Liver (tissue), 9 donors: ENCODE results near the gene WFIKKN2. TPM values are rescaled to one million over a fixed set of nuclear protein-coding genes. Genes with fewer than 3 reads are reported as not detected.
A peak's percentile ranks its signal among the peaks of the same experiment; 100 is the strongest.

Experiments used
- DNase-seq: peaks from one replicate; pipeline ENCODE4 v3.0.0-alpha.2; 2017; ENCODE audit warnings: low spot score
- H3K27ac ChIP-seq, 2 donors: one replicate each; pipeline ENCODE4 v1.7.0; 2013; ENCODE audit warnings: inconsistent platforms in 2 of 2, low read length in 2 of 2, control low read depth in 1 of 2, low read depth in 1 of 2, mild to moderate bottlenecking in 1 of 2
- H3K27me3 ChIP-seq, 4 donors: one replicate each; pipeline versions ENCODE4 v1.6.1 to v1.7.0; 2013; ENCODE audit warnings: low read length in 3 of 4, inconsistent platforms in 1 of 4, mild to moderate bottlenecking in 1 of 4, moderate library complexity in 1 of 4; ENCODE audit not compliant: control insufficient read depth in 4 of 4, insufficient read depth in 4 of 4
- H3K36me3 ChIP-seq, 4 donors: one replicate each; pipeline versions ENCODE4 v1.6.1 to v1.7.0; 2013; ENCODE audit warnings: low read length in 3 of 4, mild to moderate bottlenecking in 3 of 4, low read depth in 1 of 4, moderate library complexity in 1 of 4; ENCODE audit not compliant: control insufficient read depth in 4 of 4, insufficient read depth in 3 of 4
- H3K4me1 ChIP-seq, 4 donors: one replicate each; pipeline versions ENCODE4 v1.6.1 to v1.7.0; 2013; ENCODE audit warnings: low read length in 3 of 4, mild to moderate bottlenecking in 3 of 4, moderate library complexity in 1 of 4; ENCODE audit not compliant: control insufficient read depth in 4 of 4, insufficient read depth in 4 of 4
- H3K4me3 ChIP-seq, 3 donors: one replicate each; pipeline versions ENCODE4 v1.6.1 to v1.7.0; 2013; ENCODE audit warnings: low read length in 3 of 3, control low read depth in 1 of 3, low read depth in 1 of 3, mild to moderate bottlenecking in 1 of 3
- H3K9ac ChIP-seq, 2 donors: one replicate each; pipeline ENCODE4 v1.7.0; 2013; ENCODE audit warnings: low read length in 2 of 2, mild to moderate bottlenecking in 2 of 2, moderate library complexity in 2 of 2, control low read depth in 1 of 2, low read depth in 1 of 2
- H3K9me3 ChIP-seq, 4 donors: one replicate each; pipeline versions ENCODE4 v1.6.1 to v1.7.0; 2013; ENCODE audit warnings: low read length in 3 of 4; ENCODE audit not compliant: control insufficient read depth in 4 of 4
- ATF3 ChIP-seq: IDR thresholded peaks from 2 replicates; pipeline ENCODE4 v1.6.1; 2016; ENCODE audit warnings: antibody characterized with exemption
- EGR1 ChIP-seq, 2 donors: IDR thresholded peaks; 2 replicates each; pipeline ENCODE4 v1.6.1; 2016 to 2018; ENCODE audit warnings: antibody characterized with exemption in 2 of 2, low read depth in 2 of 2
- FOXA1 ChIP-seq: IDR thresholded peaks from 2 replicates; pipeline ENCODE4 v1.6.1; 2016; ENCODE audit warnings: antibody characterized with exemption
- FOXA2 ChIP-seq: IDR thresholded peaks from 2 replicates; pipeline ENCODE4 v1.6.1; 2016; ENCODE audit warnings: antibody characterized with exemption
- GABPA ChIP-seq, 2 donors: IDR thresholded peaks in 1 of 2; conservative IDR thresholded peaks in 1 of 2; 2 replicates each; pipeline ENCODE4 v1.6.1; 2016; ENCODE audit warnings: antibody characterized with exemption in 2 of 2, mild to moderate bottlenecking in 1 of 2, moderate library complexity in 1 of 2
- HNF4A ChIP-seq, 2 donors: conservative IDR thresholded peaks; 2 replicates each; pipeline ENCODE4 v1.6.1; 2016; ENCODE audit warnings: antibody characterized with exemption in 2 of 2, mild to moderate bottlenecking in 2 of 2
- HNF4G ChIP-seq: IDR thresholded peaks from 2 replicates; pipeline ENCODE4 v1.6.1; 2016; ENCODE audit warnings: antibody characterized with exemption
- JUND ChIP-seq, 2 donors: IDR thresholded peaks; 2 replicates each; pipeline ENCODE4 v1.6.1; 2016; ENCODE audit warnings: antibody characterized with exemption in 2 of 2
- NR2F2 ChIP-seq: IDR thresholded peaks from 2 replicates; pipeline ENCODE4 v1.6.1; 2016; ENCODE audit warnings: antibody characterized with exemption
- RAD21 ChIP-seq, 2 donors: IDR thresholded peaks; 2 replicates each; pipeline ENCODE4 v1.6.1; 2016; ENCODE audit warnings: antibody characterized with exemption in 2 of 2, mild to moderate bottlenecking in 2 of 2
- REST ChIP-seq: IDR thresholded peaks from 2 replicates; pipeline ENCODE4 v1.6.1; 2016; ENCODE audit warnings: antibody characterized with exemption, mild to moderate bottlenecking
- RXRA ChIP-seq, 2 donors: IDR thresholded peaks; 2 replicates each; pipeline ENCODE4 v1.6.1; 2017 to 2018; ENCODE audit warnings: antibody characterized with exemption in 2 of 2, mild to moderate bottlenecking in 1 of 2
- SP1 ChIP-seq: IDR thresholded peaks from 2 replicates; pipeline ENCODE4 v1.6.1; 2018; ENCODE audit warnings: antibody characterized with exemption, mild to moderate bottlenecking
- TAF1 ChIP-seq: conservative IDR thresholded peaks from 2 replicates; pipeline ENCODE4 v1.6.1; 2016; ENCODE audit warnings: antibody characterized with exemption, mild to moderate bottlenecking
- YY1 ChIP-seq: IDR thresholded peaks from 2 replicates; pipeline ENCODE4 v1.6.1; 2016; ENCODE audit warnings: antibody characterized with exemption, mild to moderate bottlenecking
- WGBS: extraction: QIAGEN DNeasy Blood & Tissue Kit; methylation state at CpG from one replicate; pipeline ENCODE4 v1.1.7; 2013; 5-methylcytosine and 5-hydroxymethylcytosine counted together
- polyA plus RNA-seq, 2 donors: library from polyadenylated mRNA; stranded (reverse) in 1 of 2; unstranded in 1 of 2; fragments of 200-250 nt in 1 of 2; fragments of >200 nt in 1 of 2; fragmentation: Nextera tagmentation in 1 of 2; extraction: Ambion mirVana in 1 of 2; gene quantifications; one replicate each; pipeline versions ENCODE4 v1.2.1 to v1.2.3, GENCODE V29; 2013 to 2015
- total RNA-seq, 2 donors: library from RNA; depleted of rRNA; stranded (reverse); fragments of >200 nt; gene quantifications; one replicate each; pipeline ENCODE4 v1.2.3, GENCODE V29; 2014
- TF ChIP-seq, protein P1 (sequence below): IDR thresholded peaks from 2 replicates; pipeline ENCODE4 v1.6.1; 2016; ENCODE audit warnings: antibody characterized with exemption
- TF ChIP-seq, protein P2 (sequence below): fragments of 150-350 bp; IDR thresholded peaks from 2 replicates; pipeline ENCODE4 v1.5.1; 2017; ENCODE audit warnings: improper control_type of control experiment, low read depth, low read length; ENCODE audit not compliant: missing input control
- TF ChIP-seq, protein P3 (sequence below): IDR thresholded peaks from 2 replicates; pipeline ENCODE4 v1.6.1; 2016; ENCODE audit warnings: antibody characterized with exemption
- donor health status: healthy.
- donor health status: healthy.
- donor health status: healthy.
- donor health status: healthy.
- donor health status: healthy.

WFIKKN2 gene
- total and polyA plus RNA-seq, 4 donors, result 0.02 to 0.19 (median 0.07) TPM; not detected in 1

DNA sequence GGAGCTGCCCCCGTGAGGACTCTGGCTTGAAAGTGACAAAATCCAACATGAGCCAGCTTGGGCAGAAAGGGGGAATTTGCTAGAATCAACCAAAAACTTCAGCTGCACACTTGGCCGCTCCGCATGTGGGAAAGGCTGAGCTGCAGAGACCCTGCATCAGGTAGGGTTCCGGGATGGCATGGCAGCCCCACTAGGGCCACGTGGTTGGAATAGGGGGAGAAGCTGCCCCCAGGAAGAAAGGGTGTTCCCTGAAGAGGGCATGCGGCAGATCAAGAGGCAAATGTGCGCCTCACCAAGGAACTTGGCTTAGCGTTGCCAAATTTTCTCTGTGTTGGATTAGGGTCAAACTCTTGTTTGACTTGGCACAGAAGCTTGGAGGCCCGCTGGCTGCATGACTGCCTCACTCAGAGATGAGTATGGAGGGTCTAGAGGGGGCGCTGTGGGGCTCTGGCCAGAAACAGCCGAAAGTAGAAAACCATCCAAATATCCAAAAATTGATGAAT, 29.2 kb upstream of the WFIKKN2 start:
- Histone ChIP-seq H3K4me1 (peaks cover 9 to 55% (median 28%) of the 10 kb centered on the region in 4 donors), H3K27me3 (no peaks in the 10 kb centered on the region), H3K27ac (peak overlapping the region in 1 of 2 donors; percentile 67), H3K36me3 (no peaks in the 10 kb centered on the region), H3K9ac (no peak overlapping the region), H3K4me3 (no peak overlapping the region), H3K9me3 (no peaks in the 10 kb centered on the region)
- DNase-seq, result no peak
- TF ChIP-seq, protein P1, sequence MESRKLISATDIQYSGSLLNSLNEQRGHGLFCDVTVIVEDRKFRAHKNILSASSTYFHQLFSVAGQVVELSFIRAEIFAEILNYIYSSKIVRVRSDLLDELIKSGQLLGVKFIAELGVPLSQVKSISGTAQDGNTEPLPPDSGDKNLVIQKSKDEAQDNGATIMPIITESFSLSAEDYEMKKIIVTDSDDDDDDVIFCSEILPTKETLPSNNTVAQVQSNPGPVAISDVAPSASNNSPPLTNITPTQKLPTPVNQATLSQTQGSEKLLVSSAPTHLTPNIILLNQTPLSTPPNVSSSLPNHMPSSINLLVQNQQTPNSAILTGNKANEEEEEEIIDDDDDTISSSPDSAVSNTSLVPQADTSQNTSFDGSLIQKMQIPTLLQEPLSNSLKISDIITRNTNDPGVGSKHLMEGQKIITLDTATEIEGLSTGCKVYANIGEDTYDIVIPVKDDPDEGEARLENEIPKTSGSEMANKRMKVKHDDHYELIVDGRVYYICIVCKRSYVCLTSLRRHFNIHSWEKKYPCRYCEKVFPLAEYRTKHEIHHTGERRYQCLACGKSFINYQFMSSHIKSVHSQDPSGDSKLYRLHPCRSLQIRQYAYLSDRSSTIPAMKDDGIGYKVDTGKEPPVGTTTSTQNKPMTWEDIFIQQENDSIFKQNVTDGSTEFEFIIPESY, result peak; percentile 13
- TF ChIP-seq EGR1 (IDR thresholded peaks at IDR 0.05; ENCODE audit: low read depth in 2 of 2) (no peak), RXRA (IDR thresholded peaks at IDR 0.05) (peak; percentile 68 to 70), ATF3 (no peak), NR2F2 (no peak), JUND (IDR thresholded peaks at IDR 0.05) (peak in 1 of 2 donors; percentile 29), YY1 (peak; percentile 29), RAD21 (IDR thresholded peaks at IDR 0.05) (peak; percentile 33 to 39), REST (no peak), TAF1 (no peak), FOXA2 (peak; percentile 91), FOXA1 (peak; percentile 77), HNF4G (peak; percentile 34), SP1 (peak; percentile 71), HNF4A (conservative IDR thresholded peaks at IDR 0.05) (peak; percentile 76 to 84), GABPA (IDR thresholded peaks at IDR 0.05 in 1 of 2, conservative IDR thresholded peaks at IDR 0.05 in 1 of 2) (no peak)
- TF ChIP-seq, protein P2, sequence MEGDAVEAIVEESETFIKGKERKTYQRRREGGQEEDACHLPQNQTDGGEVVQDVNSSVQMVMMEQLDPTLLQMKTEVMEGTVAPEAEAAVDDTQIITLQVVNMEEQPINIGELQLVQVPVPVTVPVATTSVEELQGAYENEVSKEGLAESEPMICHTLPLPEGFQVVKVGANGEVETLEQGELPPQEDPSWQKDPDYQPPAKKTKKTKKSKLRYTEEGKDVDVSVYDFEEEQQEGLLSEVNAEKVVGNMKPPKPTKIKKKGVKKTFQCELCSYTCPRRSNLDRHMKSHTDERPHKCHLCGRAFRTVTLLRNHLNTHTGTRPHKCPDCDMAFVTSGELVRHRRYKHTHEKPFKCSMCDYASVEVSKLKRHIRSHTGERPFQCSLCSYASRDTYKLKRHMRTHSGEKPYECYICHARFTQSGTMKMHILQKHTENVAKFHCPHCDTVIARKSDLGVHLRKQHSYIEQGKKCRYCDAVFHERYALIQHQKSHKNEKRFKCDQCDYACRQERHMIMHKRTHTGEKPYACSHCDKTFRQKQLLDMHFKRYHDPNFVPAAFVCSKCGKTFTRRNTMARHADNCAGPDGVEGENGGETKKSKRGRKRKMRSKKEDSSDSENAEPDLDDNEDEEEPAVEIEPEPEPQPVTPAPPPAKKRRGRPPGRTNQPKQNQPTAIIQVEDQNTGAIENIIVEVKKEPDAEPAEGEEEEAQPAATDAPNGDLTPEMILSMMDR, result peak; percentile 38
- TF ChIP-seq, protein P3, sequence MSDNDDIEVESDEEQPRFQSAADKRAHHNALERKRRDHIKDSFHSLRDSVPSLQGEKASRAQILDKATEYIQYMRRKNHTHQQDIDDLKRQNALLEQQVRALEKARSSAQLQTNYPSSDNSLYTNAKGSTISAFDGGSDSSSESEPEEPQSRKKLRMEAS, result peak; percentile 70
- 34% methylated on average over 11 of the region's 11 CpGs for WGBS
